NCI-H2029 (cell line): ENCODE results near the gene UBAC2.

Experiments
- DNase-seq: peaks from one replicate; lab custom pipeline; 2025; lab: John Stamatoyannopoulos, UW

Gene UBAC2

DNA sequence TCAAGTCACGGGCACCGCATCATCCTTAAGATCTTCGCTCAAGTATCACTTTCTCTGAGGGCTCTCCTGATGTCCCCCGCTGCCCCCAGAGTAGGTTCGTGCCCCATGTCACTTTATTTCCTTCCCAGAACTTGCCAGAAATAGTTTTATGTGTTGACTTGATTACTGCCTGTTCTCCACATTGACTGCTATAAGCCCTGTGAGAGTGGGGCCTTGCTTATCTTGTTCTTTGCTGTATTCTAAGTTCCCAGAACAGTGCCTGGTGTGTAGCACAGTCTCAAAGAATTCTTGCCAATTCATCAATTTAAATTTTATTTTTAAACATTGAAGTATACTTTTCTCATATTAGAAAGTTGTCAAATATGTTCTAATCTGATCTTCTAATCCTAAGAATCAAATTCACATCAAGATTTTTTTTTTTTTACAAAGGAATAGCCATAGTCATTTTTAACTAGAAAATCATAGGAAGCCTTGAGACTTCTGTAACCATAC, 138.6 kb downstream of the UBAC2 start:
- DNase-seq: no peak

DNA sequence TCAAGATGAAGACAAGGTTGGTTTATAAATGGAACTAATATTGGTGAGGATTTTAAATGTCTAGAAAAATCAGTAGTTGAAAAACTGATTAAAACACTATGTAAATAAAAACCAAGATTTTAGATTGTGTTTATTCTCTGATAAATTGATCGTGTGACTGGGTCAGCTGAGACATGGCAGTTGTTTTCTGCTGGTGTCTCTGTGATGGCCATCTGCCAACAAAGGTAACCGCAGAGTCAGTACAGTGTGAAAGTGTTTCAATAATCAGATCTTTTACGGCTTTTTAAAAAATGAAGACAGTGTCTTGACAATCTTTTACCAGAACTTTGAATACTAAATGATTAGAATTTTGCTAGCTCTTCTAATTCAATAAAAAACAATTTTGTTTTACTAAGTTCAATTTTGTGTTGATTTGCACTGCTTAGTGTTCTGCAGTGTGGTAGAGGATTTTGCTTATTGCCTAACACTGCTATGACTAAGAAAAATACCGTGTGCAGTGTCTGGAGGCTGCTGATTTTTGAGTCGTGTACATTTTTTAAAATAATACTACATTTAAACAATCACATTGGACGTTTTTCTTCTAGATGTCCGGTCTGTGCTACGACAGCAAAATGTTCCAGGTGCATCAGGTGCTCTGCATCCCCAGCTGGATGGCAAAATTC, 139.2 kb downstream of the UBAC2 start:
- no peak for DNase-seq

GRCh38 chr13:99340638-99341037, 140.0 kb downstream of the UBAC2 start:
- no peak for DNase-seq

DNA sequence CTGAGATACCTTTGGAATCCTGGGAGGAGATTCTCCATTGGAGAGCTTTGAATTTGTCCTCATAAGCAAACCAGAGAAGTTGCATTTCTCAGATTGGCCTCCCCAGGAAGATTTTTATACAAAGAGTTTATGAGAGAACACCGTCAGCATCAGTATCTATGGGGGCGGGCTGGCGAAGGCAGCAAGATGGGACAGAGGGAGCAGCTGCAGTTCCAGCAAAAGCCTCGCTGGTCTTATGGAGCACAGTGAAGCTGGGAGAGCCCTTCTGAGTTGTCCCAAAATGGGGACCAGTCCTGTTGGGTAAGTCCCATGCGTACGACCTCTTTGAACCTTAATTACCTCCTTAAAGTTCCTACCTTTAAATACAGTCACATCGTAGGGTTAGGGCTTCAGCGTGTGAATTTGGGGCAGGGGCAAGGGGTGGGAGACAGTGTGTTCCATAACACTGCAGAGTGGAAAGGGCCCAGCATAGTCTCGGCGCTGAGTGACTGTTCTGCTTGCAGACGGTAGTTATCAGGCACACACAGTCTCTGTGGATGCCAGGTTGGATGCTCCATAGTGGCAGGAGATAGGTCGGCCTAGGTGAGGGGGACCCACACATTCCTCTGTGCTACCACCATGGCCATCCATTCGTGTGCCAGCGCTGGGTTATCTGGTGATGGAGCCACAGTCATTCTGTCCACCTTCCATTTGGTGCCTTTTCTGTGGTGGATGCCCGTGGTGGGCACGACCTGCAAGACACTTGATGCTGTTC, 141.5 kb downstream of the UBAC2 start:
- DNase-seq: no peak

- DNase-seq: no peak
Observed at GRCh38 chr13:99342723-99343315, 142.2 kb downstream of the UBAC2 start.

- no peak for DNase-seq
Observed at GRCh38 chr13:99344610-99345208, 144.1 kb downstream of the UBAC2 start.

GRCh38 chr13:99345345-99345744, 144.7 kb downstream of the UBAC2 start:
- no peak for DNase-seq

DNA sequence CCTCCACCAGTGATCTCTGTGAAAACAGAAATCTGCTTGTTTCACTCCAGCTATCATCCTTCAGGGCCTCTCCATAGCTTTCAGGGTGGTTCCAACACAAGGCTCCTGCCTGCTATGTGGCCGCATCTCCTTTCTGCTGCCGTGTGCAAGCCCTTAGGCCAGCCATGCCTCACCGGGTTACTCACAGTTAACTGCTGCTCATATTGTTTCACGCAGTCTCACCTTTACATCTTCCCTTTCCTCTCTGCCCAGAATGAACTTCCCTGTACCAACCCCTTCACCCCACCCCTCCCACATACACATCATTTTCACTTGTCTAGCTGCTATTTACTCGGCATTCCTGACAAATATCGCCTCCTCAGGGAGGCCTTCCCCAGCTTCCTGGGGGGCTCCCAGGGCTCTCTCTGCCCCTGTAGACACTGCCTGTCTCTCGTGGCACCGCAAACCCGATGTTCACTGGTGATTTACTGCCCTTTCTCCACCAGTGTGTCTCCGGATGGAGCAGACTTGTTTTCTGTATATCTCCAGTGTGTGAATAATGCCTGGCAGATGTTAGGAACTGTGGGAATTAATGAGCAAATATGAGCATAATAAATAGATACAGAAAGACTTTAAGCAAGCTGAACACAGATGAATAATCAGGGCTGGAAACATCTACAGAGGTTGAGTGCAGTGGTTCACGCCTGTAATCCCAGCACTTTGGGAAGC, 145.8 kb downstream of the UBAC2 start:
- DNase-seq: no peak

- DNase-seq: no peak
Observed at GRCh38 chr13:99347335-99347878, 146.8 kb downstream of the UBAC2 start.

- no peak for DNase-seq
Observed at GRCh38 chr13:99347911-99348451, 147.3 kb downstream of the UBAC2 start.

- DNase-seq: no peak
Observed at GRCh38 chr13:99350191-99350590, 149.5 kb downstream of the UBAC2 start.

DNA sequence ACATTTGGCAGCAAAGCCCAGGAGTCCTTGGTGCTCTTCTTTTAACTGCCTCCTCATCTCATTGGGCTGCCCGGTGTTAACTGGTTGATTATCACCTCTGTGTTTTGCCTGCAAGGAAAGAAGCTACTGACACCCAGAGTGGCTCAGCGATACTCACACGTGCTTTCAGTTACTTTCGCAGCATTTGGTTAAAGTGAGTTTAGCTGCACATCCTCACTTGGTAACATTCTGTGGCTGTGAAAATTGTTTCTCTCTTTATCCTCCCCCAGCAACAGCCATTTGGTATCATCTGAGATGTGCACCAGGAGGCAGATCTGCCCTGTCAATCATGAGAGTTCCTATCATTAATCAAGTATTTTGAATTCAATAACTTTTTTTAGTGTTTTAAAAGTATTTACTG, 151.1 kb downstream of the UBAC2 start:
- DNase-seq: no peak

DNA sequence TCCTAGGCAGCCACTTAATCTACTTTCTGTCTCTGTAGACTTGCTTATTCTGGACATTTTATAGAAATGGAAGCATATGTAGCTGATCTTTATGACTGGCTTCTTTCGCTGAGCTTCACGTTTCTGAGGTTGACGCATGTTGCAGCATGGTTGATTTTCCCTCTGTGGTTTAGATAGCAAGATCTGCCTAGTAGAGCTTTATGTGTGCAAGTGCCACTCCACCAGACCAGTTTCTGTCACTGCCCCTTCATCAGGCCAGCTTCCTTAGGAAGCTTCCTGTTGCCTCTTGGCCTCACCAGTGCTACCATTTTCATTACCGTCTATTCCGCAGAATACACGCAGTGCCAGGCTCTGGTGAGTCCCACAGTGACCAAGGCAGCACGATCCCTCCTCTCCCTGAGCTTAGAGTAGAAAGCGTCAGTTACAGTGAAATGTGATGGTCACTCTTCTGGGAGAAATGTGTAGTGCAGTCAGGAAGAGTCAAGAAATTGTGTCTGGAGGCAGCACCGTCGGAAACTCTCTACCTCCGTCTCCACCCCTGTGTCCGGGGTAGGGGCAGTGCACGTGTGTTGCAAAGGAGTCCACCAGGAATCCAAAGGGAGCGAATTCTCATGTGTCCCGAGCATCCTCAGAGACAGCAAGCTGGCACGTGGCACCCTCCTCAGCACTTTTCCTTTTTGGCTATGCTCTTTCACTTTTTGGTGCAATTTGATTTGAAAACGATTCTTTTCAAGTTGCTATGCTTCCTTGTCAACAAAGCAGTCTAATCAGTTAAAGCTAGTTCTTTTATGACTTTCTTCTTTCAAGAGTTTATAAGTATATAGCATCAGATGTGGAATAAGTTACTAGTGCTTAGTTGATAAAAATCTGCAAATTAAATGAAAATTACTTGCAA, 151.9 kb downstream of the UBAC2 start:
- DNase-seq: no peak

- DNase-seq: no peak
Observed at GRCh38 chr13:99353246-99353600, 152.6 kb downstream of the UBAC2 start.

DNA sequence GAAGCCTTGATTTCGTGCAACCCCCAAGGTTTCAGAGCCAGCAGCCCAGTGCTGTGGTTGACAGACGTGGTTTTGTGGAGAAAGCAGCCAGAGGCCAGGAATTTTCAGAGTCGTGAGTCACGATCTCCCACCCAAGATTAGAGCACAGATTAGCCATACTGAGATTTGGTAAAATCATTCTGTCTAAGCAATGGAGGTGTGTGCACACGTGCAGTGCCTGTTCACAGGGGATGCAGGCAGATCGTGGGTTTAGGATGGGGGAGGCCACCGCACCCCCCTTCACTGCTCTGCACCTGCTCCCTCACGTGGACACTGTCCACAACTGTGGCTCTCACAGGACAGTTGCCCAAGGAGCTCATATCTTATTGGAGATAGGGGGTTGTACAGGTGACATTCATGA, 153.2 kb downstream of the UBAC2 start:
- DNase-seq: no peak

GRCh38 chr13:99354371-99354951, 153.8 kb downstream of the UBAC2 start:
- DNase-seq: no peak

GRCh38 chr13:99355267-99356011, 154.8 kb downstream of the UBAC2 start:
- DNase-seq: no peak

DNA sequence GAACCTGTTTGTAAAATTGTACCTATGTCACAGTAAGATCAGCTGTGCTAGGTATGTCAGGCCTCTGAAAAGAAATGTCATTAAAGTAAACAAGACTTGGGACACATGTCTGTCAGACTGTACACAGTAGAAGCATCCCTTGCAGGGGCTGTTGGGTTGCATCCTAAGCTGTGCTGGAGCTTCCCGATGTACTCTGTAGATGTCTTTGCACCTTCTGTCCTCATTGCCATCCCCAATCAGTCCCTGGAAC, 155.3 kb downstream of the UBAC2 start:
- no peak for DNase-seq

GRCh38 chr13:99356262-99357091, 155.8 kb downstream of the UBAC2 start:
- DNase-seq: no peak
